GM12864 (cell line): ENCODE results near the gene HOXB8.

Experiments used
- DNase-seq: peaks from one replicate; pipeline ENCODE4 v3.0.0-alpha.2; 2011; ENCODE audit warnings: low read depth
- H3K4me3 ChIP-seq: 2 replicates; pipeline ENCODE4 v1.5.1; 2011; ENCODE audit warnings: mild to moderate bottlenecking, low read depth, low read length, control low read depth
- CTCF ChIP-seq: IDR thresholded peaks from 2 replicates; pipeline ENCODE4 v1.5.1; 2011; ENCODE audit warnings: low read depth, mild to moderate bottlenecking, moderate library complexity, low read length, control low read depth, inconsistent platforms; ENCODE audit errors: missing control alignments

The HOXB8 gene

DNA sequence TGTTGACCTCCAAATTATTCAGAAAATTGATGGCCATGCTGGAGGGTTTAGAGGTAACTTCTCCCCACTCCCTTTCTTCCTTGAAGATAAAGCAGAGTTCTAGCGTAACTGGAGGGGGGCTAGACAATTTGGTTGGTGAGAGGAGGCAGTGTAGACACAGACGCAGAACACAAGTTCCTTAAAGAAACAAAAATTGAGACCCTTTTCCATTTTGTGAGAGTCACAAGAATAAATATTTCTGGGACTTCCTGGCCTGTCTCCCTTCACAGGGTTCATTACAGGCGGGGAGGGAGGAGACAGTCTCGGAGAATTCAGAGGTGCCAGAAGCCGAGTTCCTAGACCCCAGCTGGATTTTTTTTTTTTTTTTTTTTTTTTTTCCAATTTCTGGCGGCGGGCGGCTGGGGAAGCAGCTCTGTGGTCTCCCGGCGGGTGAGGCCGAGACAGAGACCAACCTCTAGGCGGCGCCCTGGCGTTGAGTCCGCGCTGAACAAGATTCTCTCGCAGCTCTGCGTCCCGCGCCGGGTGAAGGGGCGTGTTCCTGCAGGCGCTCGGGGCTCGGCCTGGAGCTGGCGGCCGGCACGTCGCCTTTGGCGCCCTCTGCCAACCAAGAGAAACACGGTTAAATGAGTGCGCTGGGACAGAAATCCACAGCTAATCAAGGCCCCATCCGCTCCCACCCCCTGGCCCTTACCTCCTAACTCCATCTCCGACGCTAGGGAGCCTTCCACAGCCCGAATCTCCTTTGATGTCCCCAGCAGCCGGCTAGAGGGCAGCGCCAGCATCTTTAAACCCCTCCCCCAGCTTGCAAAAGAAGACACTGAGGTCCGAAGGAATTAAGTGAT is 21.3 kb upstream of the HOXB8 start:
- peak; percentile 74 for TF ChIP-seq CTCF
- DNase-seq, result no peak
- no peak overlapping the region for H3K4me3 ChIP-seq

DNA sequence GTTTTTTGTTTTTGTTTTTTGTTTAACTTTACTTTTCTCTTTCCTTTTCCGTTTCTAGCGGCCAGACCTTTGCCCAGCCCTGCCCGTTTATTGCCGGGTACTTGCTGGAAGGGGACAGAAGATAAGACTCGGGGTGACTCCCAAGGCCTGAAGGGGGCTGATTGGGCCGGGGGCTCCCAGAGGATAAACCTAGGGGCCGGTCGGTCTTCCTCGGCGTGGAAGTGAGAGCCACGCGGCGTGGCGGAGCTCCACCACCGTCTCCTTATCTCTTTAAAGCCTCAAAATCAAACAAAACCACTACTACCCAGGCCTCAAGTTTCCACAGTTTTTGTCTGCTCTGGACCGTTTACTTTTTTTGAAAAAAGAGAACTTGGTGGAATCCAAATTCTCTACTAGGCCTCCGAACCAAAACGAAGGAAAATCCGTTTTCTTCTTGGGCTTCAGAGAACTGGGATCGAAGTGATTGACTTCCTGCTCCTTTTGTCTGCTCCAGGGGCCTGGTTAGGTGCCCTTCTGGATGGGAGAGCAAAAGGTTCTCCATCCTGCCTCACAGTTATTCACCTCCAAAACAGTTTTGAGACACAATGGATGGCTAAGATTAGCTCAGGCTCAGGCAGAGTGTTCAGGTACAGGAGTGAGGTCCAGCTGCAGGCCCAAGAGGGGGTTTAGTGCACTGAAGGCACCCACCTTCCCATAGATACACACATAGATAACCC is 19.6 kb upstream of the HOXB8 start:
- no peak for DNase-seq
- TF ChIP-seq CTCF, result no peak

GRCh38 chr17:48633266-48633677 is 18.2 kb upstream of the HOXB8 start:
- H3K4me3 ChIP-seq, result no peak overlapping the region
- no peak for DNase-seq
- TF ChIP-seq CTCF, result no peak

More for the DNA sequence above, 19.6 kb upstream of the HOXB8 start:
- no peak overlapping the region for H3K4me3 ChIP-seq

DNA sequence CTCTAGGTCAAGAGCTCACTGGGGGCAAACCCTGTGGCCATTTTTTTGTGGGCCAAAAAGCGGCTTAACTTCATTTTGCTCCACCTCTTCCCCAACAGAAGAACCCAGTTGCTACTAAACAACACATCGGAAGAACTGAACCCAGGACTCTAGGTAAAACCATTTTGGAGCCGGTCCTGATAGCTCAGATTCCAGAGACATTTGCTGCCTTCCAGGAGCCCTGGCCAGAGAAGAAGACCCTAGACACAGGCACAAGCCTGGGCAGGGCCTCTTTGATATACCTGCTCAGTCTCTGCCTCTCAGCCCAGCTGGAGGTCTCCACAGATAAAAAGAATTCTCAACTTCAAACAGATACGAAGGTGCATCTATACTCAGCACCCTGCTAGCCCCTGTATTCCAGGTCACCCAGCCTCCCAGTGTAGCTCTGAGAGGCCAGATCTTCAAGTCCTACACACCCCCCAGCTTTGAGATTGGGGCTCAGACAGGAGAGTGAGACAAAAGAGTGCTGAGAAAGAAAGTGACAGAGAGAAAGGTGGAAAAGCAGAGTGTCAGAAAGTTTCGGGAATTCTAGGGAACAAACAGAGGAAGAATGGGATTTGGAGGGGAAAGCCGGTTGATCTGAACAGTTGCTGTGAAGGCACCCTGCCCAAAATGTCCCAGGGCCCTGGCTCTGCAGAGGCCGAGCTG is 17.6 kb upstream of the HOXB8 start:
- TF ChIP-seq CTCF, result no peak
- H3K4me3 ChIP-seq, result no peak overlapping the region
- no peak for DNase-seq

DNA sequence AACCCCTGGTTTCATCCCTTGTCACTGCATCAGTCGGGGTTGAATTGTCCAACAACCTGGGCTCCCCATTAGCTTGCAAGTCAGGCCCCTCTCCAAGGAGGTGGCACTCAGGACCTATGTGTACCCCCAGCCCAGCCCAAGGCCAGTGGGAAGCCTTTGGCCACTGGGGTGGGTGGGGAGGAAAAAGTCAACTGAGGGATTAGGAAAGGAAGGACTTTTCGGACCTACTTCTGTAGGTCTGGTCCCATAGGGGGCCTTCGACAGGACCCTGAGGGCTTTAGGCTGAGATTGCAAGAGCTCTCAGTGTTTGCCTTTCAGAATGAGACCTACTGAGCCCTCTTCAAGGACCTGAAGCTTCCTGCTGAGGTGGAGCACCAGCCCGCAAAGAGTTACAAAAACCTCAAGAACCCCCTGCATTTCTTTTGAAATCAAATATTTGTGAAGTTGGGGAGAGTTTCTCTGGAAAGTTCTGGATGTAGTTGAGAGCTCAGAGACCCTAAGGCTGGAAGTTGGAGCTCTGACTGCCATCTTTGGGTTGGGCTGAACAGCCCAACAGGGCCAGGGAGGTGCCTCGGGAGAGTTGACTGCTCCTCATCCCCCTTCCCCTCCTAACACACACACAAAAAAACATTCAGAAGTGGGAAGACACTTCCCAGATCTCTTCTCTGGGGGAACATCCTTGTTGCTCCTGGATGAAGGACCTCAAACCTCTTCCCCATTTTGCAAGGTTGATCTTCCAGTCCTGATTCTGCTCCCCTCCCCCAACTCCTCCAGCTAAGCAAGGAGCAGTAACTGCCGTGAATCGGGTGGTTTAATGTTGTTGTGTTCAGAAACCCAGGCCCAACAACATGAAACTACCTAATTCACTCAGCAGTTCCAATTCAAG is 16.8 kb upstream of the HOXB8 start:
- TF ChIP-seq CTCF, result no peak
- DNase-seq, result no peak
- H3K4me3 ChIP-seq, result no peak overlapping the region
